MM.1S (cell line): Measurements from ENCODE around the gene ALPG.

Experiments used
- EZH2 ChIP-seq: fragments of 300-600 bp; sonication (generic); optimal IDR thresholded peaks from 2 replicates; pipeline ENCODE3; 2017; ENCODE audit warnings: low read depth, mild to moderate bottlenecking, antibody characterized with exemption, low read length, mixed read lengths
- TF ChIP-seq, protein P1 (sequence below): fragments of 300-600 bp; sonication (generic); IDR thresholded peaks from 2 replicates; pipeline ENCODE4 v1.5.1; 2016; ENCODE audit warnings: antibody characterized with exemption, low read length, mixed read lengths

GRCh38 chr2:232411901-232412629 lies 5.4 kb downstream of the ALPG start:
- TF ChIP-seq, protein P1, sequence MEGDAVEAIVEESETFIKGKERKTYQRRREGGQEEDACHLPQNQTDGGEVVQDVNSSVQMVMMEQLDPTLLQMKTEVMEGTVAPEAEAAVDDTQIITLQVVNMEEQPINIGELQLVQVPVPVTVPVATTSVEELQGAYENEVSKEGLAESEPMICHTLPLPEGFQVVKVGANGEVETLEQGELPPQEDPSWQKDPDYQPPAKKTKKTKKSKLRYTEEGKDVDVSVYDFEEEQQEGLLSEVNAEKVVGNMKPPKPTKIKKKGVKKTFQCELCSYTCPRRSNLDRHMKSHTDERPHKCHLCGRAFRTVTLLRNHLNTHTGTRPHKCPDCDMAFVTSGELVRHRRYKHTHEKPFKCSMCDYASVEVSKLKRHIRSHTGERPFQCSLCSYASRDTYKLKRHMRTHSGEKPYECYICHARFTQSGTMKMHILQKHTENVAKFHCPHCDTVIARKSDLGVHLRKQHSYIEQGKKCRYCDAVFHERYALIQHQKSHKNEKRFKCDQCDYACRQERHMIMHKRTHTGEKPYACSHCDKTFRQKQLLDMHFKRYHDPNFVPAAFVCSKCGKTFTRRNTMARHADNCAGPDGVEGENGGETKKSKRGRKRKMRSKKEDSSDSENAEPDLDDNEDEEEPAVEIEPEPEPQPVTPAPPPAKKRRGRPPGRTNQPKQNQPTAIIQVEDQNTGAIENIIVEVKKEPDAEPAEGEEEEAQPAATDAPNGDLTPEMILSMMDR, result no peak
- TF ChIP-seq EZH2, result no peak
